ENCODE results near the gene C6orf15. TPM values are rescaled to one million over a fixed set of nuclear protein-coding genes. Genes with fewer than 3 reads are reported as not detected.
A peak's percentile ranks its signal among the peaks of the same experiment; 100 is the strongest.

C6orf15 gene
- total RNA-seq (2014; rRNA removed; shearing (Covaris generic)) = not detected in 2 replicates

- no peak for DNase-seq (ENCODE audit: low read depth)
Measured at GRCh38 chr6:31112478-31112877, at the start of gene C6orf15. Gene C6orf15, minus strand, starts transcription at chr6:31112575. Its CDS starts 20 bp downstream, at chr6:31112555.

GRCh38 chr6:31161216-31162126, 49.1 kb upstream of the C6orf15 start:
- DNase-seq (ENCODE audit: low read depth) = no peak

DNA sequence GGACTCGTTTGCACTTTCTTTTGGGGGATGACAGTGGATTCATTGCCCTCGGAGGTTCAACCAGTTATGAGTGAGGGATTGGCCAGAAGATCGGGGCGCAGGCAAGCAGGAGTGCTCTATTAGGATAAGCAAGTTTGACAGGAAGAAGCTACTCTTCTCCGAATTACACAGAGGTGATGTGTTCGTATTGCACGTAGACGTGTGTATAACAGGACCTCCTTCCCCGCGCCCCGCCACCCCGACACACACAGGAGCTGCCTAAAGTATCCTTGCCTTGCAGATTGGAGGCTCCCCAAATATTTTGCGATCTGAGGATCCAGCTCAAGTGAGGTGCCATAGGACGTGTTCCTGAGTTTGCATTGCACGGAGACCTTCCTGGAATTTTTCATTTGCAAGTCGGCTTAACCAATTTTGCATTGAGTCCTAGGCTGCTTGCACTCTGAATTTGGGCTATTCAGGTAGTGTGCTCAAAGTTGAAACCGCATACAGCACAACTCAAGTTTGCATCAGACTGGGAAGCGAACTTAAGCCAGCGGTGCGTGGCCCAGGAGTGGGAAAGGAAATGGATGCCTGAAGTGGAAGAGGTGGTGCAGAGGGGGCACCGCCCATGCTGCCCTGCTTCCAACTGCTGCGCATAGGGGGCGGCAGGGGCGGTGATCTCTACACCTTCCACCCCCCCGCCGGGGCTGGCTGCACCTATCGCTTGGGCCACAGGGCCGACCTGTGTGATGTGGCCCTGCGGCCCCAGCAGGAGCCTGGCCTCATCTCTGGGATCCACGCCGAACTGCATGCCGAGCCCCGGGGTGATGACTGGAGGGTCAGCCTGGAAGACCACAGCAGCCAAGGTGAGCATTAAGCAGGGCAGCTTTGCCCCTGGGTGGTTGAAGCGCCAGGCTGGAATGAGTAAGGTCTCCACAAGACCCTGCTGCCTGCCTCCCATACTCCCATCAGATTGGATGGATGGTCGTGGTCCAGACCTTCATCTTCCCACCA, 46.8 kb upstream of the C6orf15 start:
- DNase-seq (ENCODE audit: low read depth) = peak; percentile 32

GRCh38 chr6:31158140-31158862, 45.9 kb upstream of the C6orf15 start, which contains the start of gene TCF19:
Gene TCF19, plus strand, starts transcription at chr6:31158589. Its CDS starts 881 bp downstream, at chr6:31159470.
- peak; percentile 99 for DNase-seq (ENCODE audit: low read depth)

DNA sequence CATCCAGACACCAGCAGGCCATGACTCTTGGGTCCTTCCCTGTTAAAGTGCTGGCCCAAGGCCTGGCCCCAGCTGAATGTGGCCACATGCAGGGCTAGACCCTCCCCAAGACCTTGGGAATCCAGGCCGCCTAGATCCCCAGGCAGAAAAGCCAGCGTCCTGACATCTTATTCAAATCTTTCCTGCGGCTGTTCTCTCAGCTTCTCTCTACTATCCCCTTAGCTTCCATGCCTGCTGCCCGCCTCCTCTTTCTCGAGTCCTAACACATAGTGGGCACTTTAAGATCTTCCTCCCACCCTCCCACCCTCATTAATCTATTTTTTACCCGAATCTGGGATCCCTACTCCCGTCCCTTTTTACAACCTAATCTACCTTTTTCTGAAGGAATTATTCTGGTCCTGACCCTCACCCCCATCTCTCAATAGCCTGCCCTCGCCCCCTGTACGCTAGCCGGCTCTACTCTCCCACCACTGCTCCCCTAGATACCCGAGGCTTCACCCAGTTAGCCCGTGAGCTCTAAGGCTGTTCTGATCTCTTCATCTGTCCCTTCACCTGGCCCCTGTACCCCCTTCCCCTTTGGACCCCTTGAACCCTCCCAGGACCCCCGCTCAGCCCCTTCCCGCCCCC, 45.3 kb upstream of the C6orf15 start, which contains the start of gene CCHCR1:
Gene CCHCR1 (minus strand): TSS at position 290 of the 627 bp plus-strand sequence. CDS start 202 bp downstream, at position 88.
- DNase-seq (ENCODE audit: low read depth) = no peak

DNA sequence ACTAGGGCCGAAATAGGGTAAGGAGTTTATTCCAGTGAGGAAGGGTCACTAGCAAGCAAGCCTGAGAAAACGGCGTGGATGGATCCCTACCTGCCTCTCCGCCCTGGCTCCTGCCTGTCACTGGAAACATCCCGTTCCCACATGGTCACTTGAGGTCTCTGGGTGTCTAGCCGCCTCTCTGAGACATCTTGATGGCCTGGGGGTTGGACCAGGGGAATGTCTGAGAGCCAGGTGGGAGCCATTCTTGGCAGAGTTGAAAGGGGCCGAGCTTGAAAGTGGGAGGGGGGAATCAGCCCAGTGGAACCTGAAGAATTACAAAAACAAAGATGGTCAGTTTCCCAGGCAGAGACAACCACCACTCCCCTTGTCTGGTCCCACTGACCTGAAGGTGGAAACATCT, 44.3 kb upstream of the C6orf15 start:
- DNase-seq (ENCODE audit: low read depth) = no peak

GRCh38 chr6:31154436-31154835, 42.1 kb upstream of the C6orf15 start:
- no peak for DNase-seq (ENCODE audit: low read depth)

GRCh38 chr6:31152781-31153180, 40.4 kb upstream of the C6orf15 start:
- DNase-seq (ENCODE audit: low read depth) = no peak

DNA sequence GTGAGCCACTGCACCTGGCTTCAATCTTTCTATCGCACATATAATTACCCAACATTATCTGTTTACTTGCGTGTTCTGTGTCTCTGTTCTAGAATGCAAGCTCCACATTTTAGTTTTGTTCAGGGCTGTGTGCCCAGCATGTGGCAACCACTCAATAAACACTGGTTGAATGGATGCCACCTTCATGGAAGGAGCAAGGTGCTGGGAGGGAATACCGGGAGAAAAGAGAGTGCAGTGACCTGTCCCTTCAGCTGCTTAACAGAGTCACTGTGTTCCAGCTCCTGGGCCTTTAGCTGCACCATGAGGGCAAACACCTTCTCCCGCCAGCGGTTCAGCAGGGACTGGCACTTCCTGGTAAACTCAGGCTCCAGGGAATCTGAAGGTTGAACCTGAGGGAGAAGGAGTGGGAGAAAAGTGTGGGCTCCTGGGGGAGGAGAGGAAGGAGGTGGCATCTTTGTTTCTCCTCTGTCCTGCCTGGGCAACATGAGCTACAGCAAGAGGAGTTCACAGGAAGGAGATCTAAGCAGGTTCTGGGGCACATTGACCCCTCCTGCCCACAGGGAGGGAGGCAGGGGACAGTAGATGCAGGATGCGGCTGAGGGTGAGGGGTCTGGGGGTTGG, 37.6 kb upstream of the C6orf15 start:
- DNase-seq (ENCODE audit: low read depth) = no peak

- no peak for DNase-seq (ENCODE audit: low read depth)
Measured at GRCh38 chr6:31145386-31145785, 33.0 kb upstream of the C6orf15 start.

GRCh38 chr6:31144970-31145340, 32.6 kb upstream of the C6orf15 start:
- no peak for DNase-seq (ENCODE audit: low read depth)

DNA sequence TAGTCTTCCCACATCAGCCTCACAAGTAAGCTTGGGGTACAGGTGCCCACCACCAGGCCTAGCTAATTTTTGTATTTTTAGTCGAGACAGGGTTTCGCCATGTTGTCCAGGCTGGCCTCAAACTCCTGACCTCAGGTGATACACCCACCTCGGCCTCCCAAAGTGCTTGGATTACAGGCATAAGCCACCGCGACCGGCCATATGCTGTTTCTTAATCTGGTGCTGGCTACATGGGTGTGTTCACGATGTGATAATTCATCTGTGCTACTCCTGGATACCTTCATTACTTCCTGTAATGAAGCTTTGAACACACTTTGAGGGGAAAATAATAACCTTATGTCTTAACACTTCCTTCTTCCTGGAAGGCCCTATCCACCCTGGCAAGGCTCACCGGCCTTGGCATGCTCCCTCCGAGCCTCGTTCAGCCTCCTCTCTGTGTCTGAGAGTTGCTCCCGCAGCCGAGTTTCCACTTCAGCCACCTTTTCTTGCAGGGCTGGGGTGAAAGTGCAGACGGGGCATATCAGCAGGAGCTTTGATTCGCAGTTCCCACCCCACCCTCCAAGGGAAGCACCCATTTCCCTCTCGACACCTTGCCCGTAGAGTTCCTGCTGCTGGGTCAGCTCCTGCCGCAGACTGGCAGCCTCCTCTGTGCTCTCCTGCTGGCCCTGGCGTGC, 32.1 kb upstream of the C6orf15 start:
- no peak for DNase-seq (ENCODE audit: low read depth)

- no peak for DNase-seq (ENCODE audit: low read depth)
Measured at GRCh38 chr6:31143148-31143547, 30.8 kb upstream of the C6orf15 start.

DNA sequence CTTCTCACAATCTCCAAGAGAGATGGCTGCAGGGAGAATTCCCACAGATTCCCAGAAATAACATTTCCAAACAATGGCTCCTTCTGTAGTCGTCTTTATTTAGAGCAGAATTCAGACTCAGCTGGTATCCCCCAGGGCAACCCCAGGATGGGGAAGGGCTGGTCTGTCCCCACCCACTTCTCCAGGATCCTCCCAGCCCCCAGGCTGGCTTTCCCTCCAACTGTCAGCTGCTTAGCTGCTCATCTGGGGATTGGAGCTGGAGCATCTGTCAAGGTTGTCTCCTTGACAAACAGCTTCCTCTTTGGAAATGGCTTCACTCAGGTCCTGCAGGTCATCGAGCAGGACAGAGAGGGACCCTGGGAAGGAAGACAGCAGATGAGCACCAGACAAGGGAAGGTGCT, 30.0 kb upstream of the C6orf15 start:
- peak; percentile 44 for DNase-seq (ENCODE audit: low read depth)

DNA sequence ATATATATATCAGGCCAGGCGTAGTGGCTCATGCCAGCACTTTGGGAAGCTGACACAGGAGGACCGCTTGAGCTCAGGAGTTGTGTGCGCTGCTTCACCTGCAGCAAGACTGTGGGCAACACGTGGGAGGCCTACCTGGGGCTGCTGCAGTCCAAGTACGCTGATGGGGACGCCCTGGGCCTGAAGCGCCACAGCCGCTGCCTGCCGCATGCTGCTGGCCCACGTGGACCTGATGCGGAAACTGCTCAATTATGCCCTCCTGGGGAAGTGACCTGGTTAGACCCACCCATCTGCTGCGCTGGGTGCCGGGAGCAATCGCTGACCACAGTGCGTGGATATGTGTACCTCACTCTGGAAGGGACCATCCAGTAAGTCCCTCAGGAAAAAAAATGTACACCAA, 28.3 kb upstream of the C6orf15 start:
- no peak for DNase-seq (ENCODE audit: low read depth)

GRCh38 chr6:31139599-31139998, 27.2 kb upstream of the C6orf15 start:
- peak; percentile 26 for DNase-seq (ENCODE audit: low read depth)

GRCh38 chr6:31138982-31139381, 26.6 kb upstream of the C6orf15 start, which contains the start of gene PSORS1C2:
Gene PSORS1C2, minus strand, starts transcription at chr6:31139066. Its CDS starts 40 bp downstream, at chr6:31139026.
- DNase-seq (ENCODE audit: low read depth) = no peak

GRCh38 chr6:31135710-31136109, 23.3 kb upstream of the C6orf15 start:
- DNase-seq (ENCODE audit: low read depth) = no peak

GRCh38 chr6:31132806-31133205, 20.4 kb upstream of the C6orf15 start:
- DNase-seq (ENCODE audit: low read depth) = no peak

DNA sequence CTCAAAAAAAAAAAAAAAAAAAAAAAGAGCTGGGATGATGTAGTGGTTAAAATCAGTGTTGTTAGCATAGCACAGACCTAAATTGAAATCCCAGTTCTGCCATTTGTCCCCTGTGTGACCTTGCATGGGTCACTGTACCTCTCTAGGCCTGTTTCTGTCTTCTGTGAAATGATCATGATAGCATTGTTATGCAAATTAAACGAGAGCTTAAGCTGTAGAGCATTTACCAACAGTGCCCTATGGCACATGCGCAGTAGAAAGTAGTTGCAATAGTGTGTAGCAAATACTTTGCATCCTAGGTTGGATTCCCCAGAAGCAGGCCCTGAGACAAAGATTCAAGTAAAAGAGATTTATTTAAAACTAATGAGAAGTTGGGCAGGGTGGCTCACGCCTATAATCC, 19.2 kb upstream of the C6orf15 start:
- DNase-seq (ENCODE audit: low read depth) = no peak
